ENCODE results near the gene DIAPH3. TPM values are rescaled to one million over a fixed set of nuclear protein-coding genes. Genes with fewer than 3 reads are reported as not detected.
"Not testable (repeated sequence)": the region's sequence is repeated elsewhere in the genome, so short reads cannot be mapped to it uniquely, and the experiment has no call there.

The DIAPH3 gene
- total RNA-seq, 4 donors from 2014 or later = 1.4 to 13.2 (median 2.6) TPM

- no peaks in the 10 kb centered on the region for H3K36me3 ChIP-seq
- no peak for TF ChIP-seq CTCF (IDR thresholded peaks at IDR 0.05)
- TF ChIP-seq POLR2A (IDR thresholded peaks at IDR 0.05) = no peak
- no peaks in the 10 kb centered on the region for H3K27me3 ChIP-seq
- no peak for DNase-seq
- H3K4me1 ChIP-seq = no peaks in the 10 kb centered on the region
- H3K27ac ChIP-seq = no peak overlapping the region
- H3K4me3 ChIP-seq = no peak overlapping the region
- H3K9me3 ChIP-seq = no peaks in the 10 kb centered on the region
These were observed 97.5 kb downstream of the DIAPH3 start for GRCh38 chr13:60066226-60066625.

- no peak for TF ChIP-seq POLR2A (IDR thresholded peaks at IDR 0.05)
- no peak for TF ChIP-seq CTCF (IDR thresholded peaks at IDR 0.05)
- DNase-seq = no peak
- H3K36me3 ChIP-seq = no peaks in the 10 kb centered on the region
- H3K27ac ChIP-seq = no peak overlapping the region
- no peaks in the 10 kb centered on the region for H3K9me3 ChIP-seq
- H3K27me3 ChIP-seq = no peaks in the 10 kb centered on the region
- H3K4me1 ChIP-seq = no peaks in the 10 kb centered on the region
- H3K4me3 ChIP-seq = no peak overlapping the region
These were observed 101.2 kb downstream of the DIAPH3 start for GRCh38 chr13:60062502-60062901.

GRCh38 chr13:60061737-60062136 lies 102.0 kb downstream of the DIAPH3 start:
- no peaks in the 10 kb centered on the region for H3K9me3 ChIP-seq
- H3K27me3 ChIP-seq = no peaks in the 10 kb centered on the region
- DNase-seq = no peak
- H3K36me3 ChIP-seq = no peaks in the 10 kb centered on the region
- H3K27ac ChIP-seq = no peak overlapping the region
- no peak overlapping the region for H3K4me3 ChIP-seq
- H3K4me1 ChIP-seq = no peaks in the 10 kb centered on the region
- TF ChIP-seq POLR2A (IDR thresholded peaks at IDR 0.05) (no peak), CTCF (IDR thresholded peaks at IDR 0.05) (no peak)

- DNase-seq = no peak
These were observed 111.9 kb downstream of the DIAPH3 start for GRCh38 chr13:60051754-60052285.

GRCh38 chr13:60048353-60048752 lies 115.4 kb downstream of the DIAPH3 start:
- not testable (repeated sequence) for H3K4me1 ChIP-seq, H3K27ac ChIP-seq, DNase-seq, H3K9me3 ChIP-seq, H3K36me3 ChIP-seq, H3K27me3 ChIP-seq, H3K4me3 ChIP-seq

More at GRCh38 chr13:60051754-60052285, 111.9 kb downstream of the DIAPH3 start:
- Histone ChIP-seq H3K9me3 (no peaks in the 10 kb centered on the region), H3K4me1 (no peaks in the 10 kb centered on the region), H3K27me3 (no peaks in the 10 kb centered on the region), H3K27ac (no peak overlapping the region), H3K4me3 (no peak overlapping the region), H3K36me3 (no peaks in the 10 kb centered on the region)
- TF ChIP-seq POLR2A (IDR thresholded peaks at IDR 0.05) = no peak

GRCh38 chr13:60047918-60048317 lies 115.8 kb downstream of the DIAPH3 start:
- Histone ChIP-seq H3K36me3 (no peaks in the 10 kb centered on the region), H3K27ac (no peak overlapping the region), H3K4me1 (no peaks in the 10 kb centered on the region), H3K4me3 (no peak overlapping the region), H3K9me3 (no peaks in the 10 kb centered on the region), H3K27me3 (no peaks in the 10 kb centered on the region)
- TF ChIP-seq POLR2A (IDR thresholded peaks at IDR 0.05) (no peak), CTCF (IDR thresholded peaks at IDR 0.05) (no peak)
- DNase-seq = no peak

- no peak for TF ChIP-seq POLR2A (IDR thresholded peaks at IDR 0.05)
- TF ChIP-seq CTCF (IDR thresholded peaks at IDR 0.05) = no peak
- DNase-seq = no peak
- H3K27me3 ChIP-seq = no peaks in the 10 kb centered on the region
- no peaks in the 10 kb centered on the region for H3K9me3 ChIP-seq
- H3K4me1 ChIP-seq = no peaks in the 10 kb centered on the region
- no peak overlapping the region for H3K4me3 ChIP-seq
- no peak overlapping the region for H3K27ac ChIP-seq
- no peaks in the 10 kb centered on the region for H3K36me3 ChIP-seq
These were observed 119.4 kb downstream of the DIAPH3 start for GRCh38 chr13:60044321-60044720.
